ENCODE results near the gene UCKL1. TPM values are rescaled to one million over a fixed set of nuclear protein-coding genes. Genes with fewer than 3 reads are reported as not detected.

Gene UCKL1
- total RNA-seq, 2 experiments from 2014 or later, result 31.5 to 32.6 TPM

DNA sequence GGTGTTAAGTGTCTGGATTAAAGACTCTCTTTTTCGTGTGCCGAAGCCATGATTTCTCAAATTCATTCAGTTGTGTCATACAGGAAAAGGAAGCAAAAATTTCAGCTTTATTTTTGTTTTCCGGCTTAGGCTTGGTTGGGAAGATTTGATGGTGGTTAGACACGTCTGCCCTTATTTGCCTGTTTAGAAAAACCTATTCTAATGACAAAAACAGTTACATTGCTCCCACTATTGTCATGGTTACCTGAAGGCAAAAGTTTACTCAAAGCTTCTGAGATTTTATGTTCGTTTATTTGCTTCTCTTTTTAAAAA, 60.3 kb downstream of the UCKL1 start:
- Mint-ChIP-seq H3K36me3 (ENCODE audit: low read depth) (peaks cover 25% of the 10 kb centered on the region), H3K4me3 (peak overlapping the region; percentile 88), H3K4me1 (ENCODE audit: low read depth) (peaks cover 37% of the 10 kb centered on the region), H3K27ac (peak overlapping the region; percentile 95), H3K9me3 (no peaks in the 10 kb centered on the region), H3K27me3 (no peaks in the 10 kb centered on the region)
- no peak for ATAC-seq
- DNase-seq, result no peak
- ChIA-PET POLR2A (interaction anchor here (1.0 to 3.9 kb wide), 5 partner anchors 8 to 84 kb away, joined by 3 to 25 read pairs (median 4); partner anchors contain the start of gene TPD52L2), CTCF (interaction anchor here (0.8 to 1.4 kb wide), 6 partner anchors 10 to 399 kb away, joined by 3 to 5 read pairs (median 4); partner anchors contain the start of gene TPD52L2)
- TF ChIP-seq CTCF (IDR thresholded peaks at IDR 0.05), result no peak
- intact Hi-C loops (cut with micrococcal nuclease), result no loop called here

DNA sequence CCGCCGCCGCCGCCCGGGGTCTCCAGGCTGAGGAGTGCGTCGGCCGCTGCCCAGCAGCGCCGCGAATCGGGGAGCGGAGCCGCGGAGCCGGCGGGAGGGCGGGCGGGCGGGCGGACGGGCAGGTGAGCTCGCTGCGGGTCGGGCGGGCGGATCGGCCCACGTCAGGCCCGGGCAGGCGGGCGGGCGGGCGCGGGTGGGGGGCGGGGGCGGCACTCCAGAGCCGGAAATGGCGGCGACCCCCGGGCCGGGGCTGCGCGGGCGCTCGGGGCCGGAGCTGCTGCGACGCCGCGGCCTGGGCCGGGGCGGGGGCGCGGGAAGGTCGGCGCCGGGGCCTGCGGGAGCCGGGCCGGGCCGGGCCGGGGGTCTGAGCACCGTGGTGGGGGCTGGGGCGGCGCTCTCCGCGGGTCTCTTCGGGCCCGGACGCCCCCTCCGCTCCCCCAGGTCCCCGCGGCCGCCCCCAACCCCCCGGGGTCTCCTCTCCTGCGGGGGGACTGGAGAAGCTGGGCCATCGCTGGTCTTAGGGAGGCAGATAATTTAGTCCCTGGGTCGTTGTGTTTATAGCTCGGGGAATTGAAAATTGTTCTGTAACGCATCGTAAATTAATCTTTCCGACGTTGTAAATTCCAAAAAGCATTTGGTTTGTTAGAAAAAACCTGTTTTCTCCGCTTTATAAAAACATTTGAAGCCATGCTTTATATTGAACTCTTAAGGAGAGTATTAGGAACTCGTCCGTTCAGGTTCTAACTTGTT, 60.8 kb downstream of the UCKL1 start:
- peak overlapping the region; percentile 88 for H3K4me3 Mint-ChIP-seq
- peak overlapping the region; percentile 95 for H3K27ac Mint-ChIP-seq
- TF ChIP-seq CTCF (IDR thresholded peaks at IDR 0.05), result no peak
- intact Hi-C loops (cut with micrococcal nuclease), result no loop called here
- no peaks in the 10 kb centered on the region for H3K9me3 Mint-ChIP-seq
- ATAC-seq, result no peak
- no peaks in the 10 kb centered on the region for H3K27me3 Mint-ChIP-seq
- peaks cover 22% of the 10 kb centered on the region for H3K36me3 Mint-ChIP-seq (ENCODE audit: low read depth)
- peaks cover 33% of the 10 kb centered on the region for H3K4me1 Mint-ChIP-seq (ENCODE audit: low read depth)
- ChIA-PET POLR2A (interaction anchor here (1.0 to 3.9 kb wide), 8 partner anchors 8 to 85 kb away, joined by 3 to 25 read pairs (median 4); partner anchors contain the start of gene TPD52L2), CTCF (interaction anchor here (0.8 to 1.4 kb wide), 6 partner anchors 10 to 398 kb away, joined by 3 to 5 read pairs (median 4); partner anchors contain the start of gene TPD52L2)
- no peak for DNase-seq

DNA sequence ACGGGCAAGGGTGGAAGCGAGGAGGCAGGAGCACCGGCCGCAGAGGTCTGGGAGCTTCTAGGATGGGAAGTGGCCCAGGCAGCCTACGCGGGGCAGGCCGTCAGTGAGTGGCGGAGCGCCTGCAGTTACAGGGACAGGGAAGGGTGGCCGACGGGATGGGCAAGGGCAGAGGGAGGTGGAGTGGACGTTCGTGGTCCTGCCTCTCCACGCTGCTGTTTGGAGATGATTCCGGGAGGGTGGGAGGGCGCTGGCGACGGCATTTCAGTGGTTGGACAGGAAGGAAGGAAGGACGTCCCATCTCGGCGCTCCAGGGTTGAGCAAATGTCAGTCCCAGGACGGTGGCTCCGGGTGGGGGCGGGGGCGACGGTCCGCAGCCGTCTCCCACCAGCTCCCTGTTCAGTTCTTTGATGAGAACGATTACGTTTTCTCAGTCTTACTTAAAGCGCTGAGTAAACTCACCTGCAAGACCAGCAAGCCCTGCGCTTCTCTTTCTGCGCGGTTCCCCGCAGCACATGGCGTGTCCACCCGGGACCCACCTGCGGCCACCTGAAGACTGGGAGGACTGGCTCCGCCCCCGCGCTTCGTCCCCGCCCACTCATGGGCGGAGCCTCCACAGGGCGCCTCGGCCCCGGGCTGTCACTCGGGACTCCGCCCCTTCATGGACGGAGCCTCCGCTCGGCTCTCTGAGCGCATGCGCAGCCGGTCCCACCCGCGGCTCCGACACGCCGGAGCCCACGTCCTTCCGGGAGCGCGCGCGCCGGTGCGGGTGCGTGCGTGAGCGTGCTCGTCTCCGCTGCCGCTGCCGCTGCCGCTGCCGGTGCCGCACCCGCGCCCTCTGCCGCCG, 61.6 kb downstream of the UCKL1 start, which contains the start of gene DNAJC5:
DNAJC5 (plus strand) TSS at position 769 of the 844 bp plus-strand sequence. CDS start 33,220 bp downstream, outside the sequence.
- no peaks in the 10 kb centered on the region for H3K27me3 Mint-ChIP-seq
- H3K36me3 Mint-ChIP-seq (ENCODE audit: low read depth), result peaks cover 28% of the 10 kb centered on the region
- ChIA-PET CTCF (interaction anchor here (1.1 to 1.4 kb wide), 2 partner anchors 15 to 79 kb away, joined by 3 to 4 read pairs; no protein-coding TSS in a partner anchor), POLR2A (interaction anchor here (1.1 to 3.9 kb wide), 5 partner anchors 10 to 69 kb away, joined by 3 to 25 read pairs (median 6); partner anchors contain the start of gene TPD52L2)
- no peak for TF ChIP-seq CTCF (IDR thresholded peaks at IDR 0.05)
- ATAC-seq (peak; percentile 96), DNase-seq (peak; percentile 93)
- peak within 1 kb of the TSS; percentile 88 for H3K4me3 Mint-ChIP-seq
- H3K9me3 Mint-ChIP-seq, result no peaks in the 10 kb centered on the region
- intact Hi-C loops (cut with micrococcal nuclease), result no loop called here
- peaks cover 32% of the 10 kb centered on the region for H3K4me1 Mint-ChIP-seq (ENCODE audit: low read depth)
- peak within 1 kb of the TSS; percentile 95 for H3K27ac Mint-ChIP-seq

DNA sequence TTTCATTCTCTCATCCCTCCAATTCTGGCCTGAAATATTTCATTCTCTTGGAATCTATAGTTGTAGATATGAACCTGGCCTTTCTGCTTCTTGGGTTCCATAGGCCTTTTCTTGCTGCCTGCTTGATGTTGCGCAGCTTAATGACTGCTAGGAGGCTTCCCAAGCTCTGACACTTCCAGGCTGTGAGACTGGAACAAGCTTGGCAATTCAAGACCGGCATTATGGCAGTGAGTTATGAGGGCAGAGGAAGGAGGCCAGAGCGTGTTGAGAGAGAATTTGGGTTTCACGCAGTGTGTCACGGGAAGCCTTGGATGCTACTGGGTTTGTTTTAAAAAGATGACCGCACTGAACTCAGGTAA, 62.2 kb downstream of the UCKL1 start:
- POLR2A ChIA-PET, result interaction anchor here (1.1 to 3.9 kb wide), 5 partner anchors 9 to 70 kb away, joined by 3 to 25 read pairs (median 6); partner anchors contain the start of gene TPD52L2
- H3K27ac Mint-ChIP-seq, result peak overlapping the region; percentile 23

More for the DNA sequence above, 62.2 kb downstream of the UCKL1 start:
- intact Hi-C loops (cut with micrococcal nuclease), result no loop called here
- peaks cover 33% of the 10 kb centered on the region for H3K36me3 Mint-ChIP-seq (ENCODE audit: low read depth)
- CTCF ChIA-PET, result interaction anchor here (1.1 kb wide), 1 partner anchor 79 kb away, joined by 3 read pairs; no protein-coding TSS in a partner anchor
- no peak for DNase-seq
- TF ChIP-seq CTCF (IDR thresholded peaks at IDR 0.05), result no peak
- no peak for ATAC-seq
- H3K4me3 Mint-ChIP-seq, result peak overlapping the region; percentile 69
- no peaks in the 10 kb centered on the region for H3K27me3 Mint-ChIP-seq
- H3K9me3 Mint-ChIP-seq, result no peaks in the 10 kb centered on the region
- peaks cover 28% of the 10 kb centered on the region for H3K4me1 Mint-ChIP-seq (ENCODE audit: low read depth)
